ENCODE results near the gene PFKP.

PFKP gene

GRCh38 chr10:3122034-3122433 is 54.7 kb downstream of the PFKP start:
- DNase-seq, result no peak

- no peak for DNase-seq
These were observed 55.3 kb downstream of the PFKP start for GRCh38 chr10:3122486-3123205.

GRCh38 chr10:3123571-3124411 is 56.4 kb downstream of the PFKP start:
- no peak for DNase-seq

GRCh38 chr10:3124412-3125175 is 57.2 kb downstream of the PFKP start:
- DNase-seq, result no peak

- DNase-seq, result no peak
These were observed 58.3 kb downstream of the PFKP start for GRCh38 chr10:3125527-3126170.

- no peak for DNase-seq
These were observed 58.9 kb downstream of the PFKP start for GRCh38 chr10:3126249-3126648.

- DNase-seq, result no peak
These were observed 59.5 kb downstream of the PFKP start for GRCh38 chr10:3126741-3127346.

GRCh38 chr10:3127921-3128320 is 60.6 kb downstream of the PFKP start:
- DNase-seq, result no peak

GRCh38 chr10:3128379-3129130 is 61.2 kb downstream of the PFKP start:
- no peak for DNase-seq

GRCh38 chr10:3129581-3130340 is 62.4 kb downstream of the PFKP start:
- DNase-seq, result no peak

- no peak for DNase-seq
These were observed 63.8 kb downstream of the PFKP start for GRCh38 chr10:3131098-3131497.

- no peak for DNase-seq
These were observed 65.0 kb downstream of the PFKP start for GRCh38 chr10:3132036-3133025.

- DNase-seq, result no peak
These were observed 66.6 kb downstream of the PFKP start for GRCh38 chr10:3133948-3134347.

- no peak for DNase-seq
These were observed 67.7 kb downstream of the PFKP start for GRCh38 chr10:3135006-3135405.

GRCh38 chr10:3136336-3136735 is 69.0 kb downstream of the PFKP start:
- no peak for DNase-seq

- DNase-seq, result no peak
These were observed 69.6 kb downstream of the PFKP start for GRCh38 chr10:3136763-3137611.

GRCh38 chr10:3137958-3138726 is 70.8 kb downstream of the PFKP start:
- no peak for DNase-seq
